SW 1271 (cell line): ENCODE measurements around the gene PRR15L.
"Not testable (repeated sequence)": the region's sequence is repeated elsewhere in the genome, so short reads cannot be mapped to it uniquely, and the experiment has no call there.

Experiments
- DNase-seq, 2 experiments: peaks; one replicate each; lab custom pipeline; 2025; lab: John Stamatoyannopoulos, UW

The PRR15L gene

GRCh38 chr17:47935468-47935867 is 22.2 kb downstream of the PRR15L start:
- not testable (repeated sequence) for DNase-seq

GRCh38 chr17:47934856-47935255 is 22.8 kb downstream of the PRR15L start:
- no peak for DNase-seq

GRCh38 chr17:47931848-47932247 is 25.8 kb downstream of the PRR15L start:
- no peak for DNase-seq

GRCh38 chr17:47929218-47930000 is 28.3 kb downstream of the PRR15L start:
- DNase-seq, result no peak

- no peak for DNase-seq
Observed at GRCh38 chr17:47928415-47928814, 29.3 kb downstream of the PRR15L start.

GRCh38 chr17:47927821-47928400 is 29.8 kb downstream of the PRR15L start:
- DNase-seq, result no peak

GRCh38 chr17:47925678-47925988 is 32.0 kb downstream of the PRR15L start:
- DNase-seq, result no peak

GRCh38 chr17:47924785-47925677 is 32.7 kb downstream of the PRR15L start:
- DNase-seq, result no peak

- not testable (repeated sequence) for DNase-seq
Observed at GRCh38 chr17:47919889-47920288, 37.8 kb downstream of the PRR15L start.

- DNase-seq, result no peak
Observed at GRCh38 chr17:47918991-47919390, 38.7 kb downstream of the PRR15L start.

GRCh38 chr17:47918006-47918405 is 39.7 kb downstream of the PRR15L start:
- DNase-seq, result peak in 1 of 2 experiments; percentile 7

GRCh38 chr17:47917581-47917980 is 40.1 kb downstream of the PRR15L start:
- no peak for DNase-seq

- no peak for DNase-seq
Observed at GRCh38 chr17:47916489-47917208, 41.0 kb downstream of the PRR15L start.

GRCh38 chr17:47915776-47916398 is 41.8 kb downstream of the PRR15L start:
- DNase-seq, result no peak

GRCh38 chr17:47914306-47914948 is 43.3 kb downstream of the PRR15L start:
- DNase-seq, result no peak

- DNase-seq, result no peak
Observed at GRCh38 chr17:47913050-47913449, 44.6 kb downstream of the PRR15L start.

- no peak for DNase-seq
Observed at GRCh38 chr17:47907932-47908562, 49.6 kb downstream of the PRR15L start.

GRCh38 chr17:47906443-47906842 is 51.2 kb downstream of the PRR15L start:
- no peak for DNase-seq

- no peak for DNase-seq
Observed at GRCh38 chr17:47905221-47905733, 52.4 kb downstream of the PRR15L start.

GRCh38 chr17:47902039-47902744 is 55.5 kb downstream of the PRR15L start:
- no peak for DNase-seq
